Measurements from ENCODE around the gene NOL4L. TPM values are rescaled to one million over a fixed set of nuclear protein-coding genes. Genes with fewer than 3 reads are reported as not detected.
A peak's percentile ranks its signal among the peaks of the same experiment; 100 is the strongest.

Gene NOL4L
- total RNA-seq, 1 donor from 2014 or later: 11.9 TPM

GRCh38 chr20:32557319-32557718 lies 27.8 kb downstream of the NOL4L start:
- Histone ChIP-seq H3K36me3 (no peaks in the 10 kb centered on the region), H3K9ac (no peak overlapping the region), H3K79me2 (ENCODE audit: low read depth) (no peaks in the 10 kb centered on the region), H3K27me3 (no peaks in the 10 kb centered on the region), H3K4me3 (no peak overlapping the region), H4K20me1 (ENCODE audit: low read depth) (peaks cover 15% of the 10 kb centered on the region), H3K4me1 (peaks cover 52% of the 10 kb centered on the region), H3K9me3 (ENCODE audit: low read depth) (no peaks in the 10 kb centered on the region), H2AFZ (replicated peaks) (no peak overlapping the region), H3K27ac (no peak overlapping the region), H3F3A (ENCODE audit: low read depth) (peaks cover 42% of the 10 kb centered on the region), H3K4me2 (no peak overlapping the region)
- Mint-ChIP-seq H3K27me3 (ENCODE audit: insufficient read depth, low read depth) (peaks cover 9% of the 10 kb centered on the region), H3K9me3 (peaks cover 2% of the 10 kb centered on the region), H3K27ac (peak overlapping the region; percentile 25), H3K36me3 (no peaks in the 10 kb centered on the region), H3K4me1 (peaks cover 43% of the 10 kb centered on the region), H3K4me3 (no peak overlapping the region)
- TF ChIP-seq EZH2phosphoT487 (IDR thresholded peaks at IDR 0.05) (no peak), EZH2 (IDR thresholded peaks at IDR 0.05) (no peak), CTCF (IDR thresholded peaks at IDR 0.05) (no peak)
- DNase-seq (ENCODE audit: low spot score): no peak

- Histone ChIP-seq H3F3A (ENCODE audit: low read depth) (peaks cover 34% of the 10 kb centered on the region), H2AFZ (replicated peaks) (no peak overlapping the region), H3K9me3 (ENCODE audit: low read depth) (no peaks in the 10 kb centered on the region), H3K27ac (no peak overlapping the region), H4K20me1 (ENCODE audit: low read depth) (peaks cover 7% of the 10 kb centered on the region), H3K9ac (no peak overlapping the region), H3K79me2 (ENCODE audit: low read depth) (no peaks in the 10 kb centered on the region), H3K4me3 (no peak overlapping the region), H3K4me1 (peaks cover 44% of the 10 kb centered on the region), H3K4me2 (no peak overlapping the region), H3K36me3 (no peaks in the 10 kb centered on the region), H3K27me3 (no peaks in the 10 kb centered on the region)
- peak; percentile 1 for DNase-seq (ENCODE audit: low spot score)
- H3K9me3 Mint-ChIP-seq: no peaks in the 10 kb centered on the region
- H3K36me3 Mint-ChIP-seq: no peaks in the 10 kb centered on the region
- TF ChIP-seq EZH2 (IDR thresholded peaks at IDR 0.05): no peak
- TF ChIP-seq CTCF (IDR thresholded peaks at IDR 0.05): no peak
- no peak for TF ChIP-seq EZH2phosphoT487 (IDR thresholded peaks at IDR 0.05)
- no peak overlapping the region for H3K4me3 Mint-ChIP-seq
- H3K4me1 Mint-ChIP-seq: peaks cover 36% of the 10 kb centered on the region
- peaks cover 6% of the 10 kb centered on the region for H3K27me3 Mint-ChIP-seq (ENCODE audit: insufficient read depth, low read depth)
- peak overlapping the region; percentile 27 for H3K27ac Mint-ChIP-seq
Measured at GRCh38 chr20:32556312-32557184, 28.6 kb downstream of the NOL4L start.

- no peak overlapping the region for H3K4me3 Mint-ChIP-seq
- no peak overlapping the region for H3K27ac ChIP-seq
- no peaks in the 10 kb centered on the region for H4K20me1 ChIP-seq (ENCODE audit: low read depth)
- peaks cover 6% of the 10 kb centered on the region for H3K27me3 Mint-ChIP-seq (ENCODE audit: insufficient read depth, low read depth)
- H3K36me3 ChIP-seq: no peaks in the 10 kb centered on the region
- H3K4me2 ChIP-seq: no peak overlapping the region
- no peaks in the 10 kb centered on the region for H3K9me3 ChIP-seq (ENCODE audit: low read depth)
- no peaks in the 10 kb centered on the region for H3K27me3 ChIP-seq
- peaks cover 24% of the 10 kb centered on the region for H3F3A ChIP-seq (ENCODE audit: low read depth)
- no peaks in the 10 kb centered on the region for H3K36me3 Mint-ChIP-seq
- no peak overlapping the region for H3K27ac Mint-ChIP-seq
- H3K9me3 Mint-ChIP-seq: no peaks in the 10 kb centered on the region
- no peak overlapping the region for H3K9ac ChIP-seq
- no peak overlapping the region for H2AFZ ChIP-seq (replicated peaks)
- H3K79me2 ChIP-seq (ENCODE audit: low read depth): no peaks in the 10 kb centered on the region
- DNase-seq (ENCODE audit: low spot score): no peak
- no peak for TF ChIP-seq EZH2 (IDR thresholded peaks at IDR 0.05)
- TF ChIP-seq CTCF (IDR thresholded peaks at IDR 0.05): no peak
- TF ChIP-seq EZH2phosphoT487 (IDR thresholded peaks at IDR 0.05): no peak
- H3K4me1 Mint-ChIP-seq: peaks cover 27% of the 10 kb centered on the region
- H3K4me3 ChIP-seq: no peak overlapping the region
- H3K4me1 ChIP-seq: peaks cover 34% of the 10 kb centered on the region
Measured at GRCh38 chr20:32555584-32555983, 29.5 kb downstream of the NOL4L start.

Measured in neural progenitor cell (in vitro differentiated cells).